Liver (tissue), 3 donors: ENCODE data around the gene ADTRP.

ENCODE experiments used
- ATF3 ChIP-seq: IDR thresholded peaks from 2 replicates; pipeline ENCODE4 v1.6.1; 2016; ENCODE audit warnings: antibody characterized with exemption
- CTCF ChIP-seq: fragments of 150-350 bp; IDR thresholded peaks from 2 replicates; pipeline ENCODE4 v1.5.1; 2017; ENCODE audit warnings: improper control_type of control experiment, low read depth, low read length; ENCODE audit not compliant: missing input control
- EGR1 ChIP-seq, 2 donors: IDR thresholded peaks; 2 replicates each; pipeline ENCODE4 v1.6.1; 2016 to 2018; ENCODE audit warnings: antibody characterized with exemption in 2 of 2, low read depth in 2 of 2
- GABPA ChIP-seq, 2 donors: IDR thresholded peaks in 1 of 2; conservative IDR thresholded peaks in 1 of 2; 2 replicates each; pipeline ENCODE4 v1.6.1; 2016; ENCODE audit warnings: antibody characterized with exemption in 2 of 2, mild to moderate bottlenecking in 1 of 2, moderate library complexity in 1 of 2
- RAD21 ChIP-seq, 2 donors: IDR thresholded peaks; 2 replicates each; pipeline ENCODE4 v1.6.1; 2016; ENCODE audit warnings: antibody characterized with exemption in 2 of 2, mild to moderate bottlenecking in 2 of 2
- REST ChIP-seq: IDR thresholded peaks from 2 replicates; pipeline ENCODE4 v1.6.1; 2016; ENCODE audit warnings: antibody characterized with exemption, mild to moderate bottlenecking
- donor health status: healthy.
- donor health status: healthy.

GRCh38 chr6:11773581-11773980, 5.0 kb downstream of the ADTRP start:
- no peak for TF ChIP-seq CTCF
- TF ChIP-seq EGR1 (IDR thresholded peaks at IDR 0.05; ENCODE audit: low read depth in 2 of 2) = no peak
- TF ChIP-seq REST = no peak
- TF ChIP-seq GABPA (IDR thresholded peaks at IDR 0.05 in 1 of 2, conservative IDR thresholded peaks at IDR 0.05 in 1 of 2) = no peak
- no peak for TF ChIP-seq ATF3
- TF ChIP-seq RAD21 (IDR thresholded peaks at IDR 0.05) = no peak
